ENCODE measurements around the gene SPACDR. TPM values are rescaled to one million over a fixed set of nuclear protein-coding genes. Genes with fewer than 3 reads are reported as not detected.

The SPACDR gene
- total RNA-seq, 2 experiments from 2014 or later = 0.64 to 0.93 TPM

GRCh38 chr7:100413889-100414288 is 50.2 kb downstream of the SPACDR start:
- H3K4me3 ChIP-seq (ENCODE audit: low read length) = no peak overlapping the region
- DNase-seq (no peak), ATAC-seq (ENCODE audit: poor library complexity) (no peak)
- no peak overlapping the region for H3K4me3 Mint-ChIP-seq
- no peaks in the 10 kb centered on the region for H3K36me3 ChIP-seq (ENCODE audit: insufficient read depth, low read length)
- H3K36me3 Mint-ChIP-seq (ENCODE audit: low read depth) = no peaks in the 10 kb centered on the region
- H3K4me1 ChIP-seq (ENCODE audit: insufficient read depth, low read length) = no peaks in the 10 kb centered on the region
- no peaks in the 10 kb centered on the region for H3K9me3 Mint-ChIP-seq
- no peaks in the 10 kb centered on the region for H3K9me3 ChIP-seq (ENCODE audit: control insufficient read depth in 1 of 2, insufficient read depth in 1 of 2, low read length in 2 of 2)
- no peaks in the 10 kb centered on the region for H3K27me3 Mint-ChIP-seq
- H3K27me3 ChIP-seq (ENCODE audit: control insufficient read depth in 1 of 2, insufficient read depth in 2 of 2, low read length in 2 of 2) = no peaks in the 10 kb centered on the region
- CTCF ChIA-PET = no interaction called here
- H3K4me1 Mint-ChIP-seq (ENCODE audit: low read depth) = no peaks in the 10 kb centered on the region
- H3K27ac ChIP-seq (ENCODE audit: low read depth in 1 of 2, low read length in 2 of 2) = no peak overlapping the region
- no peak overlapping the region for H3K27ac Mint-ChIP-seq
- POLR2A ChIA-PET = no interaction called here
- TF ChIP-seq CTCF (IDR thresholded peaks at IDR 0.05) = no peak
- intact Hi-C loops (cut with DNase I, micrococcal nuclease) = no loop called here

GRCh38 chr7:100413346-100413745 is 50.7 kb downstream of the SPACDR start:
- no peaks in the 10 kb centered on the region for H3K9me3 ChIP-seq (ENCODE audit: control insufficient read depth in 1 of 2, insufficient read depth in 1 of 2, low read length in 2 of 2)
- H3K4me3 Mint-ChIP-seq = no peak overlapping the region
- no peak for DNase-seq
- CTCF ChIA-PET = no interaction called here
- no peak for TF ChIP-seq CTCF (IDR thresholded peaks at IDR 0.05)
- no peak overlapping the region for H3K27ac ChIP-seq (ENCODE audit: low read depth in 1 of 2, low read length in 2 of 2)
- POLR2A ChIA-PET = no interaction called here
- H3K27ac Mint-ChIP-seq = no peak overlapping the region
- intact Hi-C loops (cut with DNase I, micrococcal nuclease) = no loop called here
- H3K9me3 Mint-ChIP-seq = no peaks in the 10 kb centered on the region
- no peaks in the 10 kb centered on the region for H3K4me1 ChIP-seq (ENCODE audit: insufficient read depth, low read length)
- no peak overlapping the region for H3K4me3 ChIP-seq (ENCODE audit: low read length)
- no peaks in the 10 kb centered on the region for H3K27me3 Mint-ChIP-seq
- H3K36me3 ChIP-seq (ENCODE audit: insufficient read depth, low read length) = no peaks in the 10 kb centered on the region
- no peaks in the 10 kb centered on the region for H3K27me3 ChIP-seq (ENCODE audit: control insufficient read depth in 1 of 2, insufficient read depth in 2 of 2, low read length in 2 of 2)
- H3K4me1 Mint-ChIP-seq (ENCODE audit: low read depth) = no peaks in the 10 kb centered on the region
- no peaks in the 10 kb centered on the region for H3K36me3 Mint-ChIP-seq (ENCODE audit: low read depth)
- ATAC-seq (ENCODE audit: poor library complexity) = no peak

GRCh38 chr7:100411101-100411500 is 53.0 kb downstream of the SPACDR start:
- DNase-seq = no peak
- POLR2A ChIA-PET = interaction anchor here (1.1 kb wide), 1 partner anchor 18 kb away, joined by 4 read pairs; the partner anchor contains the start of gene MEPCE
- H3K9me3 Mint-ChIP-seq = no peaks in the 10 kb centered on the region
- no peaks in the 10 kb centered on the region for H3K36me3 ChIP-seq (ENCODE audit: insufficient read depth, low read length)
- H3K27ac Mint-ChIP-seq = no peak overlapping the region
- no peak for TF ChIP-seq CTCF (IDR thresholded peaks at IDR 0.05)
- no peak for ATAC-seq (ENCODE audit: poor library complexity)
- no peak overlapping the region for H3K4me3 ChIP-seq (ENCODE audit: low read length)
- no peaks in the 10 kb centered on the region for H3K27me3 Mint-ChIP-seq
- H3K36me3 Mint-ChIP-seq (ENCODE audit: low read depth) = no peaks in the 10 kb centered on the region
- intact Hi-C loops (cut with DNase I, micrococcal nuclease) = no loop called here
- no peak overlapping the region for H3K27ac ChIP-seq (ENCODE audit: low read depth in 1 of 2, low read length in 2 of 2)
- H3K4me1 Mint-ChIP-seq (ENCODE audit: low read depth) = peaks cover 3% of the 10 kb centered on the region
- H3K9me3 ChIP-seq (ENCODE audit: control insufficient read depth in 1 of 2, insufficient read depth in 1 of 2, low read length in 2 of 2) = no peaks in the 10 kb centered on the region
- H3K4me1 ChIP-seq (ENCODE audit: insufficient read depth, low read length) = peaks cover 5% of the 10 kb centered on the region
- CTCF ChIA-PET = no interaction called here
- H3K4me3 Mint-ChIP-seq = no peak overlapping the region
- no peaks in the 10 kb centered on the region for H3K27me3 ChIP-seq (ENCODE audit: control insufficient read depth in 1 of 2, insufficient read depth in 2 of 2, low read length in 2 of 2)

Measured in CD4-positive, alpha-beta T cell (primary cell).